SH-SY5Y (cell line): Measurements from ENCODE around the gene AGPAT3.

Source experiments
- GATA2 ChIP-seq: IDR thresholded peaks from 2 replicates; pipeline ENCODE4 v1.6.1; 2011; ENCODE audit warnings: mild to moderate bottlenecking, low read depth, low read length
- GATA3 ChIP-seq: IDR thresholded peaks from 2 replicates; pipeline ENCODE4 v1.6.1; 2011; ENCODE audit warnings: low read depth, mild to moderate bottlenecking, low read length, moderate library complexity

GRCh38 chr21:43976661-43977060 lies 111.6 kb downstream of the AGPAT3 start:
- TF ChIP-seq GATA3 (no peak), GATA2 (no peak)
